Measurements from ENCODE around the gene NCR3LG1.

The NCR3LG1 gene

GRCh38 chr11:17387811-17388210 is 36.2 kb downstream of the NCR3LG1 start:
- Histone ChIP-seq H3K4me3 (ENCODE audit: low read depth, low read length) (no peak overlapping the region), H3K36me3 (ENCODE audit: control insufficient read depth, insufficient read depth, low read length) (peaks cover 5% of the 10 kb centered on the region), H3K9me3 (ENCODE audit: control insufficient read depth, insufficient read depth, low read length) (no peaks in the 10 kb centered on the region)

GRCh38 chr11:17388609-17389210 is 37.1 kb downstream of the NCR3LG1 start, which contains the start of gene KCNJ11:
Gene KCNJ11 (minus strand): TSS chr11:17388659. CDS start chr11:17388091, 568 bp downstream.
- H3K9ac ChIP-seq (ENCODE audit: low read depth, low read length), result no peak within 1 kb of the TSS
- peaks cover 12% of the 10 kb centered on the region for H3K27me3 ChIP-seq (ENCODE audit: control insufficient read depth, insufficient read depth, low read length)
- no peaks in the 10 kb centered on the region for H3K4me1 ChIP-seq (ENCODE audit: control insufficient read depth, insufficient read depth, low read length)
- H3K4me3 ChIP-seq (ENCODE audit: low read depth, low read length), result peak within 1 kb of the TSS; percentile 56
- peaks cover 5% of the 10 kb centered on the region for H3K36me3 ChIP-seq (ENCODE audit: control insufficient read depth, insufficient read depth, low read length)
- H3K9me3 ChIP-seq (ENCODE audit: control insufficient read depth, insufficient read depth, low read length), result no peaks in the 10 kb centered on the region

More at GRCh38 chr11:17387811-17388210, 36.2 kb downstream of the NCR3LG1 start:
- Histone ChIP-seq H3K4me1 (ENCODE audit: control insufficient read depth, insufficient read depth, low read length) (no peaks in the 10 kb centered on the region), H3K9ac (ENCODE audit: low read depth, low read length) (no peak overlapping the region), H3K27me3 (ENCODE audit: control insufficient read depth, insufficient read depth, low read length) (peaks cover 12% of the 10 kb centered on the region)

- H3K27me3 ChIP-seq (ENCODE audit: control insufficient read depth, insufficient read depth, low read length), result peaks cover 12% of the 10 kb centered on the region
- H3K4me1 ChIP-seq (ENCODE audit: control insufficient read depth, insufficient read depth, low read length), result no peaks in the 10 kb centered on the region
- no peaks in the 10 kb centered on the region for H3K9me3 ChIP-seq (ENCODE audit: control insufficient read depth, insufficient read depth, low read length)
- peak overlapping the region; percentile 56 for H3K4me3 ChIP-seq (ENCODE audit: low read depth, low read length)
- H3K36me3 ChIP-seq (ENCODE audit: control insufficient read depth, insufficient read depth, low read length), result peaks cover 5% of the 10 kb centered on the region
- no peak overlapping the region for H3K9ac ChIP-seq (ENCODE audit: low read depth, low read length)
Measured at GRCh38 chr11:17389211-17389956, 37.8 kb downstream of the NCR3LG1 start.

- no peak overlapping the region for H3K9ac ChIP-seq (ENCODE audit: low read depth, low read length)
- H3K9me3 ChIP-seq (ENCODE audit: control insufficient read depth, insufficient read depth, low read length), result no peaks in the 10 kb centered on the region
- peak overlapping the region; percentile 56 for H3K4me3 ChIP-seq (ENCODE audit: low read depth, low read length)
- H3K36me3 ChIP-seq (ENCODE audit: control insufficient read depth, insufficient read depth, low read length), result peaks cover 5% of the 10 kb centered on the region
- no peaks in the 10 kb centered on the region for H3K4me1 ChIP-seq (ENCODE audit: control insufficient read depth, insufficient read depth, low read length)
- peaks cover 12% of the 10 kb centered on the region for H3K27me3 ChIP-seq (ENCODE audit: control insufficient read depth, insufficient read depth, low read length)
Measured at GRCh38 chr11:17389957-17390649, 38.5 kb downstream of the NCR3LG1 start.

- no peak overlapping the region for H3K4me3 ChIP-seq (ENCODE audit: low read depth, low read length)
- peaks cover 5% of the 10 kb centered on the region for H3K36me3 ChIP-seq (ENCODE audit: control insufficient read depth, insufficient read depth, low read length)
- H3K4me1 ChIP-seq (ENCODE audit: control insufficient read depth, insufficient read depth, low read length), result no peaks in the 10 kb centered on the region
- no peak overlapping the region for H3K9ac ChIP-seq (ENCODE audit: low read depth, low read length)
- H3K27me3 ChIP-seq (ENCODE audit: control insufficient read depth, insufficient read depth, low read length), result peaks cover 12% of the 10 kb centered on the region
- H3K9me3 ChIP-seq (ENCODE audit: control insufficient read depth, insufficient read depth, low read length), result no peaks in the 10 kb centered on the region
Measured at GRCh38 chr11:17391493-17392355, 40.1 kb downstream of the NCR3LG1 start.

GRCh38 chr11:17392872-17393271 is 41.3 kb downstream of the NCR3LG1 start:
- Histone ChIP-seq H3K4me3 (ENCODE audit: low read depth, low read length) (no peak overlapping the region), H3K36me3 (ENCODE audit: control insufficient read depth, insufficient read depth, low read length) (no peaks in the 10 kb centered on the region), H3K9me3 (ENCODE audit: control insufficient read depth, insufficient read depth, low read length) (no peaks in the 10 kb centered on the region), H3K4me1 (ENCODE audit: control insufficient read depth, insufficient read depth, low read length) (no peaks in the 10 kb centered on the region), H3K27me3 (ENCODE audit: control insufficient read depth, insufficient read depth, low read length) (peaks cover 9% of the 10 kb centered on the region), H3K9ac (ENCODE audit: low read depth, low read length) (no peak overlapping the region)

GRCh38 chr11:17393472-17393871 is 41.9 kb downstream of the NCR3LG1 start:
- Histone ChIP-seq H3K36me3 (ENCODE audit: control insufficient read depth, insufficient read depth, low read length) (no peaks in the 10 kb centered on the region), H3K4me1 (ENCODE audit: control insufficient read depth, insufficient read depth, low read length) (no peaks in the 10 kb centered on the region), H3K9ac (ENCODE audit: low read depth, low read length) (no peak overlapping the region), H3K4me3 (ENCODE audit: low read depth, low read length) (no peak overlapping the region), H3K27me3 (ENCODE audit: control insufficient read depth, insufficient read depth, low read length) (peaks cover 7% of the 10 kb centered on the region), H3K9me3 (ENCODE audit: control insufficient read depth, insufficient read depth, low read length) (no peaks in the 10 kb centered on the region)

- H3K4me3 ChIP-seq (ENCODE audit: low read depth, low read length), result no peak overlapping the region
- no peaks in the 10 kb centered on the region for H3K4me1 ChIP-seq (ENCODE audit: control insufficient read depth, insufficient read depth, low read length)
- H3K36me3 ChIP-seq (ENCODE audit: control insufficient read depth, insufficient read depth, low read length), result no peaks in the 10 kb centered on the region
- no peaks in the 10 kb centered on the region for H3K9me3 ChIP-seq (ENCODE audit: control insufficient read depth, insufficient read depth, low read length)
- no peak overlapping the region for H3K9ac ChIP-seq (ENCODE audit: low read depth, low read length)
- peaks cover 7% of the 10 kb centered on the region for H3K27me3 ChIP-seq (ENCODE audit: control insufficient read depth, insufficient read depth, low read length)
Measured at GRCh38 chr11:17394743-17395390, 43.3 kb downstream of the NCR3LG1 start.

GRCh38 chr11:17395554-17395961 is 44.0 kb downstream of the NCR3LG1 start:
- H3K9ac ChIP-seq (ENCODE audit: low read depth, low read length), result no peak overlapping the region
- H3K36me3 ChIP-seq (ENCODE audit: control insufficient read depth, insufficient read depth, low read length), result no peaks in the 10 kb centered on the region
- H3K9me3 ChIP-seq (ENCODE audit: control insufficient read depth, insufficient read depth, low read length), result no peaks in the 10 kb centered on the region
- no peak overlapping the region for H3K4me3 ChIP-seq (ENCODE audit: low read depth, low read length)
- no peaks in the 10 kb centered on the region for H3K4me1 ChIP-seq (ENCODE audit: control insufficient read depth, insufficient read depth, low read length)
- H3K27me3 ChIP-seq (ENCODE audit: control insufficient read depth, insufficient read depth, low read length), result peaks cover 7% of the 10 kb centered on the region

- H3K9me3 ChIP-seq (ENCODE audit: control insufficient read depth, insufficient read depth, low read length), result no peaks in the 10 kb centered on the region
- no peaks in the 10 kb centered on the region for H3K36me3 ChIP-seq (ENCODE audit: control insufficient read depth, insufficient read depth, low read length)
- peaks cover 6% of the 10 kb centered on the region for H3K27me3 ChIP-seq (ENCODE audit: control insufficient read depth, insufficient read depth, low read length)
- no peak overlapping the region for H3K9ac ChIP-seq (ENCODE audit: low read depth, low read length)
- H3K4me3 ChIP-seq (ENCODE audit: low read depth, low read length), result no peak overlapping the region
- H3K4me1 ChIP-seq (ENCODE audit: control insufficient read depth, insufficient read depth, low read length), result no peaks in the 10 kb centered on the region
Measured at GRCh38 chr11:17395978-17396377, 44.4 kb downstream of the NCR3LG1 start.
